Spinal cord (tissue), 10 donors: Measurements from ENCODE around the gene UCP1. TPM values are rescaled to one million over a fixed set of nuclear protein-coding genes. Genes with fewer than 3 reads are reported as not detected.

Experiments used
- DNase-seq, 6 donors: peaks; one replicate each; pipeline versions ENCODE4 v3.0.0 to v3.0.0-alpha.2; 2013 to 2015; ENCODE audit warnings: low spot score in 6 of 6, low read depth in 4 of 6
- H3K27ac ChIP-seq: one replicate; pipeline ENCODE4 v1.5.1; 2013; ENCODE audit warnings: low read depth, low read length, control low read depth
- H3K27me3 ChIP-seq: one replicate; pipeline ENCODE4 v1.6.1; 2013; ENCODE audit warnings: low read length; ENCODE audit not compliant: control insufficient read depth, insufficient read depth
- H3K36me3 ChIP-seq: one replicate; pipeline ENCODE4 v1.6.1; 2013; ENCODE audit warnings: low read length; ENCODE audit not compliant: control insufficient read depth, insufficient read depth
- H3K4me1 ChIP-seq: one replicate; pipeline ENCODE4 v1.6.1; 2013; ENCODE audit warnings: low read length; ENCODE audit not compliant: control insufficient read depth, insufficient read depth
- H3K4me3 ChIP-seq: one replicate; pipeline ENCODE4 v1.5.1; 2013; ENCODE audit warnings: low read depth, low read length, control low read depth
- H3K9me3 ChIP-seq: one replicate; pipeline ENCODE4 v1.6.1; 2013; ENCODE audit warnings: low read length; ENCODE audit not compliant: control insufficient read depth, insufficient read depth
- WGBS: methylation state at CpG from one replicate; pipeline ENCODE4 v1.1.5; 2013; ENCODE audit warnings: missing lambda C conversion rate; ENCODE audit not compliant: insufficient coverage; 5-methylcytosine and 5-hydroxymethylcytosine counted together
- long read RNA-seq, 4 donors: transcript quantifications; one replicate each; lab custom pipeline, GENCODE V29; 2026
- polyA plus RNA-seq, 2 donors: library from polyadenylated mRNA; unstranded; fragments of 120-200 nt; gene quantifications; one replicate each; pipeline ENCODE4 v1.2.1, GENCODE V29; 2013; ENCODE audit not compliant: insufficient read length in 2 of 2
- total RNA-seq, 2 donors: library from RNA; depleted of rRNA in 1 of 2; stranded (reverse); fragments of 120-200 nt in 1 of 2; fragments of >200 nt in 1 of 2; gene quantifications; one replicate each; pipeline versions ENCODE4 v1.2.3 to v1.2.4, GENCODE V29; 2013 to 2014
- donor health status: healthy.

UCP1 gene
- under 1 TPM in 1 of 2 donors, not detected in 1; 0.61 TPM for total RNA-seq
- polyA plus RNA-seq = under 1 TPM; 0.36 to 0.41 TPM
- long read RNA-seq, donor 1 = 0 reads
- long read RNA-seq, donor 2 = 0 reads
- long read RNA-seq, donor 3 = 0 reads
- long read RNA-seq, donor 4 = 0 reads

GRCh38 chr4:140568507-140569306 is at the start of gene UCP1:
TSS of gene UCP1 (minus strand) at chr4:140568961. CDS start at chr4:140568729, 232 bp downstream.
- Histone ChIP-seq H3K27ac (no peak within 1 kb of the TSS), H3K4me1 (peaks cover 18% of the 10 kb centered on the region), H3K36me3 (no peaks in the 10 kb centered on the region), H3K9me3 (no peaks in the 10 kb centered on the region), H3K27me3 (peaks cover 48% of the 10 kb centered on the region), H3K4me3 (peak within 1 kb of the TSS; percentile 43)
- 1% methylated on average over 69 of the region's 69 CpGs for WGBS
- peak in 2 of 6 donors; percentile 20 to 40 for DNase-seq

- WGBS = 100% methylated on average over 1 of the region's 7 CpGs
- peaks cover 8% of the 10 kb centered on the region for H3K36me3 ChIP-seq
- no peaks in the 10 kb centered on the region for H3K9me3 ChIP-seq
- DNase-seq = peak in 2 of 6 donors; percentile 8 to 22
- no peaks in the 10 kb centered on the region for H3K27me3 ChIP-seq
- no peak overlapping the region for H3K4me3 ChIP-seq
- H3K27ac ChIP-seq = no peak overlapping the region
- H3K4me1 ChIP-seq = no peaks in the 10 kb centered on the region
Observed at GRCh38 chr4:140617499-140618248, 48.9 kb upstream of the UCP1 start.

- Histone ChIP-seq H3K27me3 (no peaks in the 10 kb centered on the region), H3K27ac (no peak overlapping the region), H3K9me3 (no peaks in the 10 kb centered on the region), H3K4me3 (no peak overlapping the region), H3K4me1 (no peaks in the 10 kb centered on the region), H3K36me3 (no peaks in the 10 kb centered on the region)
- WGBS = 100% methylated on average over 1 of the region's 1 CpG
- no peak for DNase-seq
Observed at GRCh38 chr4:140615451-140615850, 46.7 kb upstream of the UCP1 start.

- Histone ChIP-seq H3K27me3 (no peaks in the 10 kb centered on the region), H3K36me3 (no peaks in the 10 kb centered on the region), H3K4me1 (no peaks in the 10 kb centered on the region), H3K4me3 (no peak overlapping the region), H3K9me3 (no peaks in the 10 kb centered on the region), H3K27ac (no peak overlapping the region)
- no CpG with 5 or more reads among the region's 1 CpG for WGBS
- DNase-seq = no peak
Observed at GRCh38 chr4:140612357-140612756, 43.6 kb upstream of the UCP1 start.

- H3K36me3 ChIP-seq = no peaks in the 10 kb centered on the region
- H3K27me3 ChIP-seq = no peaks in the 10 kb centered on the region
- no CpG with 5 or more reads among the region's 3 CpGs for WGBS
- H3K4me3 ChIP-seq = no peak overlapping the region
- H3K27ac ChIP-seq = no peak overlapping the region
- no peaks in the 10 kb centered on the region for H3K9me3 ChIP-seq
- H3K4me1 ChIP-seq = no peaks in the 10 kb centered on the region
- no peak for DNase-seq
Observed at GRCh38 chr4:140611854-140612253, 43.1 kb upstream of the UCP1 start.

GRCh38 chr4:140609548-140610425 is 41.0 kb upstream of the UCP1 start:
- 39% methylated on average over 3 of the region's 6 CpGs for WGBS
- no peaks in the 10 kb centered on the region for H3K27me3 ChIP-seq
- H3K4me1 ChIP-seq = no peaks in the 10 kb centered on the region
- no peaks in the 10 kb centered on the region for H3K9me3 ChIP-seq
- no peak overlapping the region for H3K27ac ChIP-seq
- no peaks in the 10 kb centered on the region for H3K36me3 ChIP-seq
- H3K4me3 ChIP-seq = no peak overlapping the region
- DNase-seq = peak; percentile 17 to 90 (median 44)

GRCh38 chr4:140607852-140608251 is 39.1 kb upstream of the UCP1 start:
- H3K27me3 ChIP-seq = no peaks in the 10 kb centered on the region
- H3K36me3 ChIP-seq = no peaks in the 10 kb centered on the region
- H3K4me3 ChIP-seq = no peak overlapping the region
- no peak for DNase-seq
- peaks cover 4% of the 10 kb centered on the region for H3K4me1 ChIP-seq
- H3K9me3 ChIP-seq = no peaks in the 10 kb centered on the region
- no peak overlapping the region for H3K27ac ChIP-seq
- 93% methylated on average over 3 of the region's 4 CpGs for WGBS

GRCh38 chr4:140604544-140604943 is 35.8 kb upstream of the UCP1 start:
- Histone ChIP-seq H3K4me3 (no peak overlapping the region), H3K27me3 (no peaks in the 10 kb centered on the region), H3K9me3 (no peaks in the 10 kb centered on the region), H3K36me3 (no peaks in the 10 kb centered on the region), H3K4me1 (peaks cover 7% of the 10 kb centered on the region), H3K27ac (no peak overlapping the region)
- DNase-seq = no peak
- WGBS = 94% methylated on average over 3 of the region's 4 CpGs

GRCh38 chr4:140603286-140603685 is 34.5 kb upstream of the UCP1 start:
- WGBS = 79% methylated on average over 2 of the region's 2 CpGs
- no peak for DNase-seq
- Histone ChIP-seq H3K4me1 (peaks cover 7% of the 10 kb centered on the region), H3K36me3 (no peaks in the 10 kb centered on the region), H3K27ac (no peak overlapping the region), H3K4me3 (no peak overlapping the region), H3K9me3 (no peaks in the 10 kb centered on the region), H3K27me3 (no peaks in the 10 kb centered on the region)
